Dedifferentiated amniotic fluid mesenchymal stem cell (primary cell): ENCODE data around the gene OS9.

Experiments
- DNase-seq: peaks from one replicate; pipeline ENCODE4 v3.0.0-alpha.2; 2016; ENCODE audit errors: extremely low spot score

OS9 gene

DNA sequence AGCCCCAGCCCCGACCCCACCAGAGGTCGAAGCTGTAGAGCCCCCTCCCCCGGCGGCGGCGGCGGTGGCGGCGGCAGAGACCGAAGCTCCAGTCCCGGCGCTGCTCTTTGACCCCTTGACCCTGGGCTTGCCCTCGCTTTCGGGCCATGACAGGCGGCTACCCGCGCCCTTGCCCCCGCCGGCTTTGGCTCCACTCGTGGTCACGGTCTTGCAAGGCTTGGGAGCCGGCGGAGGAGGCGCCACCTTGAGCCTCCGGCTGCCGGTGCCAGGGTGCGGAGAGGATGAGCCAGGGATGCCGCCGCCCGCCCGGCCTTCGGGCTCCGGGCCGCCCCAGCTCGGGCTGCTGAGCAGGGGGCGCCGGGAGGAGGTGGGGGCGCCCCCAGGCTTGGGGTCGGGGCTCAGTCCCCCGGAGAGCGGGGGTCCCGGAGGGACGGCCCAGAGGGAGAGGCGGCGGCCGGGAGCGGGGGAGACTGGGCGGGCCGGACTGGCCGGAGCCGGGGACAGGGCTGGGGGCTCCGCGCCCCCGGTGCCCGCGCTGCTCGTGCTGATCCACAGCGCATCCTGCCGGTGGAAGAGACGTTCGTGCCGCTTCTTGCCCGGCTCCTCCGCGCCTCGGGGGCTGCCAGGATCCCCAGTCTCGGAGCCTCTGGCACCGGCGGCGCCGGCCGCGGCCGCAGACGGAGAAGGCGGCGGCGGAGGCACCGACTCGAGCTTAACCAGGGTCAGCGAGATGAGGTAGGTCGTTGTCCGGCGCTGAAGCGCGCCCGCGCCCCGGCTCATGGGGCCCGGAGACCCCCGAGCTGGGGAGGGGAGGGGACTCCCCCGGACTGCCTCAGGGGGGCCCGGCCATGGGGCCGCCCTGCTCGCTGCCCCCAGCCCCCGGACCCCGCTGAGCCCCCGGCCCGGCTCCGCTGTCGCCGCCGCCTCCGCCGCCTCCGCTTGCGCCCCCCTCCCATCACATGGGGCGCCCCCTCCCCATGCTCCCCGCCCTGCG, 43.8 kb downstream of the OS9 start:
- DNase-seq = no peak

- no peak for DNase-seq
Observed at GRCh38 chr12:57738661-57739237, 44.8 kb downstream of the OS9 start, which contains the start of gene AGAP2. TSS of gene AGAP2 (minus strand) at chr12:57738742. CDS start at chr12:57738246, 496 bp downstream.

GRCh38 chr12:57739387-57739786, 45.5 kb downstream of the OS9 start:
- no peak for DNase-seq

- no peak for DNase-seq
Observed at GRCh38 chr12:57739914-57740538, 46.1 kb downstream of the OS9 start.

DNA sequence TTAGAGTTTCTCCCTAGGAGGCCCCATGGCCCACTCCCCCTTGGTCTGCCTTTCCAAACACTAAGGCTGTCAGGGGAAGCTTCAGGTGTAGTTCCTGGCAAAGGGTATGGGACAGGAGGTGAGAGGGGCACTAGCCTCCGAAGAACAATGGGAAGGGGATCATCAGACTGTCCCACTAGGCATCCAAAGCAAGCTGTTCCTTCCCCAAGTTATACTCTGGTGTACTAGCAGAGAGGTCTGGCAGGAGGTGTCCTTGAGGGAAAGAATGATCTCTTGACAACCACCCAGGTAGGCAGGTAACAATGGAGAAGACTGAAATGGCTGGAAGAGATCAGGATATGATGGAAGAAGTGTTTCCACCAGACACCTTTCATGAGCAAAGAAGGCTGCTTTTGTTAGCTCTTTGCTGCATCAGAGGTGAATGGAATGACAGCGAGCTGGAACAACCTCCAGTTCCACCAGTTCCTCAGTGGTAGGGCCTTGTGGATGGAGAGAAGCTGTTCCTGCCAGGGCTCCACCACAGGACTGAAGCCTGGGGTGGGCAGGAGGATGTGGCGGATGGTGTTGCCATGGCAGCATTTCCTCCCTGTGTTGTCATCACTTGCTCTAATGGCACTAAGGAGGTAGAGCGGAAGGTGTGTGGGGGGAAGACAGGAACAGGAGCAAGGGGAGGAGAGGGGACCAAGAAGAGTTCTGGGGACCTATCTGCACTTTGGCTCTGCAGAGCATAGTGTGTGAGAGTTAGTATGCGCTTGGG, 46.9 kb downstream of the OS9 start:
- no peak for DNase-seq

GRCh38 chr12:57741413-57741789, 47.5 kb downstream of the OS9 start:
- DNase-seq = no peak

- DNase-seq = no peak
Observed at GRCh38 chr12:57741844-57742738, 48.2 kb downstream of the OS9 start.

GRCh38 chr12:57743769-57744168, 49.8 kb downstream of the OS9 start:
- DNase-seq = no peak

DNA sequence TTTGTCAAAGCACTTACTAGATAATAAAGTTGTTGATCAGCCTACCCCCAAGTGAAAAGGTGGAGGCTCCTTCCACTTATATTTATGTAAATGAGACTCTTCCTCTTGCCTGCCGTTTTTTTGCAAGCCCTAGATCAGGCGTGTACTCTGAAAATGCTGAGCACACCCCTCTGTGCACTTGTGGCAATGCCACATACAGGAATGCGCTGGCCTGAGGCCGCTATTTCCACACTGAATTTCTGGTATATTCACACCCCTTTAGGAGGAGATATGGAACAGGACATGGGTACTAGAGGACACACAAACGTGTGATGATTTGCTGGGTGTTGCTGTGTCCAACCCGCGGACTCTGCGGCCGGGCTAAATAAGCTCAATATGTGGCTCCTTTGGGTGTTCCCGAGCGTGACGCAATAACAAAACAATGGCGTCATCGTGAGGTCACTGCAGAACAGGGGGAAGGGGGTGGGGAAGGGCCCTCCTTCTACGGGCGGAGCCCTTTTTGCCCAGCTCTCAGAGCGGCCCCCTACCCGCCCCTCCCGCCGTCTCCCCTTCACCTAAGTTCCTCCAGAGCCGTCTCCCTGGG, 50.4 kb downstream of the OS9 start:
- DNase-seq = peak; percentile 71

- DNase-seq = peak; percentile 99
Observed at GRCh38 chr12:57744777-57745484, 51.0 kb downstream of the OS9 start, which contains the start of gene TSPAN31. TSS of gene TSPAN31 (plus strand) at chr12:57745039. CDS start at chr12:57745155, 116 bp downstream.

DNA sequence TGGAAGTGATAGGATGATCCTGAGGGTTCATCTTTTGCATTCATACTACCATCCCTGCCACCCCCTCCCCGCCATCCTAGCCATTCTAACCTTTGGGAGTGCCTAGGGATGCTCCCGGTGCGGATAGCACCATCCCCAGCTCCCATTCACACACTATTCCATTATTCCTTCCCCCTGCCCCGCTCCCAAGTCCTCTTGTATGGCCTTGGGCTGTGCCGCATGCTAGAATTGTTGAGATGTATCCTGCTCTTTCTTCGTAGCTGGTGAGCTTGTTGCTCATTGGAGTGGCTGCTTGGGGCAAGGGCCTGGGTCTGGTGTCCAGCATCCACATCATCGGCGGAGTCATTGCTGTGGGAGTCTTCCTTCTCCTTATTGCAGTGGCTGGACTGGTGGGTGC, 51.6 kb downstream of the OS9 start:
- DNase-seq = no peak

- DNase-seq = no peak
Observed at GRCh38 chr12:57746025-57746424, 52.1 kb downstream of the OS9 start.

DNA sequence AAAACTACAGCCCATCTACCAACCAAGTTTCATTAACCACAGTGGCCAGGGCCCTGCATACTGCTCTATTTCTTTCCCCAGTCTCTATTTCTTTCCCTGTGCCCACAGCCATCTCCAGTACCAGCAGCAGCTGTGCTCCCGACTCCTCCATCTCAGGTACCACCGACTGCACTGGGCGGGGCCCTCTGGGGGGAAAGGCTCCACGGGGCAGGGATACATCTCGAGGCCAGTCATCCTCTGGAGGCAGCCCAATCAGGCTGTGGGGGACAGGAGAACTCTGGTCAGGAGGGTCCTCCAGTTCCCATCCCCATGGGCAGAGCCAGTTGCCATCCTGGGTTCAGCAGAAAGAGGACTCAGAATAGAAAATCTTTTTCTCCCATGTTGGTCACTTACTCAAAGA, 55.1 kb downstream of the OS9 start:
- DNase-seq = no peak

DNA sequence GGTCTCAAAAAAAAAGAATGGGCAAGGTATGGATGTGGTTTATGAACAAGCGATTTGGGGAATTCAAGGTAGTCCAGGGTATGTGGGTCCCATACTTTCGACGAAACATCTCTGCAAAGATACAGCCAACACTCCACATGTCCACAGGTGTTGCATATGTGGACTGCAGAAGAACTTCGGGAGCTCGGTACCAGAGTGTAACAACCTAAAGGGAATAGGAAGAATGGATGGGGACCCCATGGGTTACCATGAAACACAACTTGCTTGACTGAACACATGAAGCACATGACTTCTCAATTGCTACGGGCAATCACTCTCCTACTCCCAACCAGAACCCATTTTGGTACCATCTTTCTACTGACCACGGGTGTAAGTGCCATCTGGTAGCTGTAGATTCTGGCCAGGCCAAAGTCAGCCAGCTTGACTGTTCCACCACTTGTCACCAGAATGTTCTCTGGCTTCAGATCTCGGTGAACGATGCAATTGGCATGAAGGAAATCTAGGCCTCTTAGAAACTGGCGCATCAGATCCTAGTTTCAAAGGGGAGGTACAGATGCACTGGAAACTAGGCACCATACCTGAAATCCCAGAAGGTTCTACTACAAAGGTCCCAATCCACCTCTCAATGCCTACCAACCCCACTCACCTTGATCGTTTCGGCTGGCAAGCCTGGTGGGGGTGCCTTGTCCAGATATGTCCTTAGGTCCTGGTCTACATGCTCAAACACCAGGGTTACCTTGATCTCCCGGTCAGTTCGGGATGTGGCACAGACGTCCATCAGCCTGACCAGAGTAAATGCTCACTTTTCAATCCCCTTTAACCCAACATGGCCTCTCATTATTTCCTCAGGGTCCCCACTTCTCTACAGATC, 56.9 kb downstream of the OS9 start:
- DNase-seq = no peak

- no peak for DNase-seq
Observed at GRCh38 chr12:57751432-57751787, 57.5 kb downstream of the OS9 start.

GRCh38 chr12:57751788-57752667, 58.1 kb downstream of the OS9 start, which contains the start of gene CDK4:
TSS of gene CDK4 (minus strand) at chr12:57752310. CDS start at chr12:57751717, 593 bp downstream.
- peak; percentile 99 for DNase-seq

- no peak for DNase-seq
Observed at GRCh38 chr12:57752668-57753000, 58.7 kb downstream of the OS9 start.
